ENCODE data around the gene SLC16A11.

DNA sequence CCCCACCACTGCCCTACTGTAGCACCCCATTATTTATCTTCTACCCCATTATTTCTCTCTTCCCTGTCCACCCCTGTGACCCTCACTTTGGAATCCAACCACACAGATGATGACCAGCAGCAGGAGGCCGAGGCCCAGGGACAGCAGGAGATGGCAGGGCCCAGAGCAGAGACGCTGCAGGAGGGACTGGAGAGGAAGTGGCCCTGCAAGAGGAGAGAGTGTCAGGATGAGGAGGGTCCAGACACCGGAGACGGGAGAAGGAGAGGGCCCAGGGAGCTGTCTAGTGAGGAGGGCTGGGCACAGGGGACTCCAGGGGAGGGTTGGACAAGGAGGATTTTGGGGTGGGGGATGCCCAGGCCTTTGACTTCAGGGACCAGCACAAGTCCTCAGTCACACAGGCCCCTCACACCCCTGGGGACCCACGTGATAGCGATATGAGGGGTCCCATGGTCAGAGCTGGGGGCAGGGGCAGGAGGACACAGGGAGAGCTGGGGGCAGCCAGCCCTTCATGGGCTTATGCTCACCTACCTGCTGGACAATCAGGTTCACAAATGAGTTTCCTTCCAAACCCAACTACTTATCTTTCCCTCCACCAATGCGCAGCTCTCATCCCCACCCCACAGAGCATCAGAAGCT, 34.1 kb upstream of the SLC16A11 start:
- TF ChIP-seq, protein P1, sequence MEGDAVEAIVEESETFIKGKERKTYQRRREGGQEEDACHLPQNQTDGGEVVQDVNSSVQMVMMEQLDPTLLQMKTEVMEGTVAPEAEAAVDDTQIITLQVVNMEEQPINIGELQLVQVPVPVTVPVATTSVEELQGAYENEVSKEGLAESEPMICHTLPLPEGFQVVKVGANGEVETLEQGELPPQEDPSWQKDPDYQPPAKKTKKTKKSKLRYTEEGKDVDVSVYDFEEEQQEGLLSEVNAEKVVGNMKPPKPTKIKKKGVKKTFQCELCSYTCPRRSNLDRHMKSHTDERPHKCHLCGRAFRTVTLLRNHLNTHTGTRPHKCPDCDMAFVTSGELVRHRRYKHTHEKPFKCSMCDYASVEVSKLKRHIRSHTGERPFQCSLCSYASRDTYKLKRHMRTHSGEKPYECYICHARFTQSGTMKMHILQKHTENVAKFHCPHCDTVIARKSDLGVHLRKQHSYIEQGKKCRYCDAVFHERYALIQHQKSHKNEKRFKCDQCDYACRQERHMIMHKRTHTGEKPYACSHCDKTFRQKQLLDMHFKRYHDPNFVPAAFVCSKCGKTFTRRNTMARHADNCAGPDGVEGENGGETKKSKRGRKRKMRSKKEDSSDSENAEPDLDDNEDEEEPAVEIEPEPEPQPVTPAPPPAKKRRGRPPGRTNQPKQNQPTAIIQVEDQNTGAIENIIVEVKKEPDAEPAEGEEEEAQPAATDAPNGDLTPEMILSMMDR (IDR thresholded peaks at IDR 0.05; ENCODE audit: low read length): no peak
- no peak for TF ChIP-seq EZH2 (IDR thresholded peaks at IDR 0.05; ENCODE audit: borderline replicate concordance, low read length)
